GM06990 (cell line): ENCODE measurements around the gene JAG2.

Experiments used
- DNase-seq: peaks from one replicate; pipeline ENCODE4 v3.0.0-alpha.2; 2011; ENCODE audit not compliant: insufficient read length; ENCODE audit errors: extremely low read depth
- H3K27me3 ChIP-seq: replicated peaks from 2 replicates; pipeline ENCODE4 v1.6.0; 2011; ENCODE audit warnings: low read length; ENCODE audit not compliant: control insufficient read depth, insufficient read depth
- H3K36me3 ChIP-seq: 2 replicates; pipeline ENCODE4 v1.5.1; 2011; ENCODE audit warnings: low read length; ENCODE audit not compliant: control insufficient read depth, insufficient read depth
- H3K4me3 ChIP-seq: replicated peaks from 2 replicates; pipeline ENCODE4 v1.5.1; 2011; ENCODE audit warnings: low read depth, mild to moderate bottlenecking, control low read depth, low read length
- TF ChIP-seq, protein P1 (sequence below): IDR thresholded peaks from 2 replicates; pipeline ENCODE4 v1.5.1; 2011; ENCODE audit warnings: low read length, control low read depth, mild to moderate bottlenecking, inconsistent platforms; ENCODE audit not compliant: insufficient read depth, poor library complexity, severe bottlenecking

JAG2 gene

DNA sequence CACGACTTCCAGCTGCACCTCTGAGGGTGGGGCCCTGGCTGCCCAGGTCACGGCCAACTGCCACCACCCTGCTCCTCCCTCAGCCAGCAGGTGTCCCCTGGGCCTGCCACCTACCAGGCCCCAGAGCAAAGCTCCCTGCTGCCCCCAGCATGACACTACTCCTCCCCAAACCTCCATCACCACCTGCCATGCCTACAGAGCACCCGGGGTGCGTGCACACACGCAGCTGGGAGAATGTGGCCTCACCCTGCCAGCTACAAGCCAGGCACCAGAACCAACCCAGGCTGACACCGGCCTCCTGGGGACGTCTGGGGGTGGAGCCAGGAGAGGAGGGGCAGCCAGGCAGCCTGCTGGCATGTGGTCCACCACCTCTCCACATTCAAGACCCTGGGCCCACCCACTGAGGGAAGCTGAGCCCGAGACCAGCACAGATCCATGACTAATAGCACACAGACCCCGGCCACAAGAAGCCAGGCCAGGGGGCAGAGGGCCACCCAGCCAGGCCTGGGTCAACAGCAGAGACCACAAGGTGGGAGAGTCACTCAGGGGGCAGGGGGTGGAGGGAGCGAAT lies 3.4 kb downstream of the JAG2 start:
- Histone ChIP-seq H3K27me3 (peaks cover 2% of the 10 kb centered on the region), H3K4me3 (no peak overlapping the region), H3K36me3 (no peaks in the 10 kb centered on the region)
- DNase-seq, result no peak
- TF ChIP-seq, protein P1, sequence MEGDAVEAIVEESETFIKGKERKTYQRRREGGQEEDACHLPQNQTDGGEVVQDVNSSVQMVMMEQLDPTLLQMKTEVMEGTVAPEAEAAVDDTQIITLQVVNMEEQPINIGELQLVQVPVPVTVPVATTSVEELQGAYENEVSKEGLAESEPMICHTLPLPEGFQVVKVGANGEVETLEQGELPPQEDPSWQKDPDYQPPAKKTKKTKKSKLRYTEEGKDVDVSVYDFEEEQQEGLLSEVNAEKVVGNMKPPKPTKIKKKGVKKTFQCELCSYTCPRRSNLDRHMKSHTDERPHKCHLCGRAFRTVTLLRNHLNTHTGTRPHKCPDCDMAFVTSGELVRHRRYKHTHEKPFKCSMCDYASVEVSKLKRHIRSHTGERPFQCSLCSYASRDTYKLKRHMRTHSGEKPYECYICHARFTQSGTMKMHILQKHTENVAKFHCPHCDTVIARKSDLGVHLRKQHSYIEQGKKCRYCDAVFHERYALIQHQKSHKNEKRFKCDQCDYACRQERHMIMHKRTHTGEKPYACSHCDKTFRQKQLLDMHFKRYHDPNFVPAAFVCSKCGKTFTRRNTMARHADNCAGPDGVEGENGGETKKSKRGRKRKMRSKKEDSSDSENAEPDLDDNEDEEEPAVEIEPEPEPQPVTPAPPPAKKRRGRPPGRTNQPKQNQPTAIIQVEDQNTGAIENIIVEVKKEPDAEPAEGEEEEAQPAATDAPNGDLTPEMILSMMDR, result no peak

DNA sequence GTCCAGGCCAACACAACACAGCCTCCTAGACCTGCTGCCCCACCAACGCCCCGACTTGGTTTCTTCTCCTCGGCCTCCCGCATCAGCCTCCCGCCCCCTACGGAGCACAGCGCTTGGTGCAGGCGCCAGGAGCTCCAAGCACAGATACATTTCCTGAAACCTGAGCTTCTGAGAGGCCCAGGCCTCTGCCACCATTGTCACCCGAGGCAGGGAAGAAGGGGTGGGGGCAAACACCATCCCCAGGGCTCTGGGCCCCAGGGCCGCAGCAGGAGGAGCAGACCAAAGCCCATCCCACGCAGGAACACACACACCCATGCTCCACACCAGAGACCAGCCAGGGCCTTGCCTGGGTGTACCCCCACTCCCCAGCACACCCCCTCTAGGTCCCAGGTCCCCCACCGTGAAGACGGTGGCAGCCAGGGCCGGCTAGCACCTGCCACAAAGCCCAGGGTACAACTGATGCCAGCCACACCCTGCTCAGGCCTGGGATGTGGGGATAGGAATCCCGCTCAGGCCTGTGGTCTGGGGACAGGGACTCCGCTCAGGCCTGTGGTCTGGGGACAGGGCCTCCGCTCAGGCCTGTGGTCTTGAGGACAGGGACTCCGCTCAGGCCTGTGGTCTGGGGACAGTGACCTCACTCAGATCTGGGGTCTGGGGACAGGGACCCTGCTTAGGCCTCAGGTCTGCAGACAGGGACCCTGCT lies 5.4 kb downstream of the JAG2 start:
- H3K4me3 ChIP-seq, result no peak overlapping the region
- DNase-seq, result no peak
- no peaks in the 10 kb centered on the region for H3K36me3 ChIP-seq
- TF ChIP-seq, protein P1, result no peak
- no peaks in the 10 kb centered on the region for H3K27me3 ChIP-seq

DNA sequence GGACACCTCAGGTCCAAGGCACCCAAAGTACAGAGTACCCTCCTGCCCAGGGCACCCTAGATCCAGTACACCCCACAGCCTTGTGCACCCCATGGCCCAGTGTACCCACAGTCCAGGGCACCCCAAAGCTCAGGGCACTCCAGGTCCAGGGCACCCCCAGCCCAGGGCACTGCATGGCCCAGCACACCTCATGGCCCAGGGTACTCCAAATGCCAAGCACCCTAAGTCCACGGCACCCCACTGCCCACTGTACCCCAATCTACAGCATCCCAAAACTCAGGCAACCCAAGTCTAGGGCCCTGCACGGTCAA lies 6.0 kb downstream of the JAG2 start:
- no peak for DNase-seq
- H3K27me3 ChIP-seq, result no peaks in the 10 kb centered on the region
- TF ChIP-seq, protein P1, result no peak
- no peak overlapping the region for H3K4me3 ChIP-seq
- H3K36me3 ChIP-seq, result no peaks in the 10 kb centered on the region

DNA sequence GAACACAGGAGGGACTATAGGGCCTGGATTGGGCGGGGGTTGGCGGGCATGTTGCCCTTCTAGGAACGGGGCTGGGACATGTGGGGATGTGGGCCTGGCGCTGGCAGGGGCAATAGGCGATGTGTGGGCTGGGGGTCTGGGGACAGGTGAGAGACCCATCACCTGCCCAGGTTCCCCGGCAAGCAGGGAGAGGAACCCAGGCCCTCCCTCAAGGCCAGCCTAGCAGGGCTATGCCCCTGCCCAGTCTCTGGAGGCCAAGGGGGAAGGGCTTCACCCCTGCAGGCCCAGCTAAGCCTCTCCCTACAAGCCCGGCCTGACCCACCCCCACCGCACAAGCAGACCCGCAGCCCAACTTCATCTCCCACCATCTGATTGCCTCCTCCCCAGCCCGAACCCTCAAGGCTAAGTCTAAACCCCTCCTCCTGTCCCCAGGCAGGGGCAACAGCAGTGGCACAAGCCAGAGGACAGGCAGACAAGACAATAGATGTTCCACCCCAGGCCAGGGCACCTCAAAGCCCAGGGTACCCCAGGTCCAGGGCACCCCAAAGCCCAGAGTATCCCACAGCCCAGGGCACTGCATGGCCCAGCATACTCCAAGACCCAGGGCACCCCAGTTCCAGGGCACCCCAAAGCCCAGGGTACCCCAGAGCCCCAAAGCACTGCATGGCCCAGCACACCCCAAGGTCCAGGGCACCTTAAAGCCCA lies 6.5 kb downstream of the JAG2 start:
- no peak overlapping the region for H3K4me3 ChIP-seq
- TF ChIP-seq, protein P1, result no peak
- no peak for DNase-seq
- no peaks in the 10 kb centered on the region for H3K27me3 ChIP-seq
- H3K36me3 ChIP-seq, result no peaks in the 10 kb centered on the region

DNA sequence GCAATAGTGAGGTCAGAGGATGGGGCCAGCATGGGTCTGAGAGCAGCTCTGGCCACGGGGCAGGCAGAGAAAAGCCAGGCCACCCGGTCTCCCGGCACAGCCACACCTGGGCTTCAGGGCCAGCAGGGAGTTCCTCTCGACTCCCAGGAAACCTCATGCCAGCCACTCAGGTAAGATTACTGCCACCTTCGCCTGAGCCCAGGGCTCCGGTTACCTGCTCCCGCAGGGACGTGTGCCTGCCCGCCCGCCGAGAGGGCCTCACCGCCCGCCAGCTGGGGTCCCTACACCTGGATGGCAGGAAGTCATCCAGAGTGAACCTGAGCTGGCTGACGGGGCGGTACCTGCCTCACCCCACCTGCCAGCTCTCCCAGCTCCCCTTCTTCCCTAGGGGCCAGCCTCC lies 7.3 kb downstream of the JAG2 start:
- H3K36me3 ChIP-seq, result no peaks in the 10 kb centered on the region
- H3K27me3 ChIP-seq, result no peaks in the 10 kb centered on the region
- H3K4me3 ChIP-seq, result no peak overlapping the region
- TF ChIP-seq, protein P1, result no peak
- no peak for DNase-seq
